GM12801 (cell line): Measurements from ENCODE around the gene PRDM15.

Experiments
- CTCF ChIP-seq: IDR thresholded peaks from one replicate; pipeline ENCODE4 v1.5.1; 2011; ENCODE audit warnings: control low read depth; ENCODE audit not compliant: insufficient read length; ENCODE audit errors: extremely low read depth

Gene PRDM15

GRCh38 chr21:41755258-41755933 lies 123.7 kb downstream of the PRDM15 start:
- no peak for TF ChIP-seq CTCF

- no peak for TF ChIP-seq CTCF
Measured at GRCh38 chr21:41754479-41754891, 124.7 kb downstream of the PRDM15 start.

- TF ChIP-seq CTCF, result no peak
Measured at GRCh38 chr21:41753006-41753898, 125.9 kb downstream of the PRDM15 start.

- TF ChIP-seq CTCF, result no peak
Measured at GRCh38 chr21:41752231-41752681, 126.9 kb downstream of the PRDM15 start.

- TF ChIP-seq CTCF, result no peak
Measured at GRCh38 chr21:41751611-41752011, 127.5 kb downstream of the PRDM15 start.

- no peak for TF ChIP-seq CTCF
Measured at GRCh38 chr21:41750532-41751151, 128.5 kb downstream of the PRDM15 start.

GRCh38 chr21:41750051-41750450 lies 129.1 kb downstream of the PRDM15 start:
- TF ChIP-seq CTCF, result no peak
